H9 (cell line): ENCODE results near the gene MRPS31. TPM values are rescaled to one million over a fixed set of nuclear protein-coding genes. Genes with fewer than 3 reads are reported as not detected.

Experiments used
- DNase-seq: peaks from one replicate; pipeline ENCODE4 v3.0.0-alpha.2; 2017
- H2AFZ ChIP-seq: one replicate; pipeline ENCODE4 v1.6.1; 2013; ENCODE audit warnings: mild to moderate bottlenecking, low read length, control low read depth, moderate library complexity
- H2AK5ac ChIP-seq: 2 replicates; pipeline ENCODE4 v1.6.1; 2013; ENCODE audit warnings: low read length, control low read depth, mixed read lengths; ENCODE audit not compliant: insufficient read length
- H2BK120ac ChIP-seq: one replicate; pipeline ENCODE4 v1.6.1; 2013; ENCODE audit warnings: low read depth, mild to moderate bottlenecking, low read length, control low read depth, inconsistent platforms; ENCODE audit not compliant: poor library complexity, severe bottlenecking
- H2BK12ac ChIP-seq: 2 replicates; pipeline ENCODE4 v1.6.1; 2013; ENCODE audit warnings: low read length, control low read depth, mixed read lengths, low read depth; ENCODE audit not compliant: insufficient read length
- H2BK15ac ChIP-seq: 2 replicates; pipeline ENCODE4 v1.6.1; 2013; ENCODE audit warnings: low read depth, low read length, control low read depth
- H2BK20ac ChIP-seq: one replicate; pipeline ENCODE4 v1.6.1; 2013; ENCODE audit warnings: low read depth, mild to moderate bottlenecking, low read length, control low read depth, inconsistent platforms; ENCODE audit not compliant: poor library complexity, severe bottlenecking
- H2BK5ac ChIP-seq: 2 replicates; pipeline ENCODE4 v1.6.1; 2013; ENCODE audit warnings: low read length, control low read depth, mixed read lengths; ENCODE audit not compliant: insufficient read length
- H3K14ac ChIP-seq: 2 replicates; pipeline ENCODE4 v1.6.1; 2013; ENCODE audit warnings: low read length, control low read depth; ENCODE audit not compliant: insufficient read depth
- H3K18ac ChIP-seq: 2 replicates; pipeline ENCODE4 v1.6.1; 2013; ENCODE audit warnings: low read depth, mild to moderate bottlenecking, mixed read lengths, low read length, control low read depth; ENCODE audit not compliant: insufficient read length
- H3K23ac ChIP-seq: 2 replicates; pipeline ENCODE4 v1.6.1; 2013; ENCODE audit warnings: low read length, control low read depth, mixed read lengths, low read depth; ENCODE audit not compliant: insufficient read length
- H3K23me2 ChIP-seq: 2 replicates; pipeline ENCODE4 v1.6.1; 2013; ENCODE audit warnings: low read depth, mild to moderate bottlenecking, mixed read lengths, low read length, control low read depth; ENCODE audit not compliant: insufficient read length, poor library complexity, severe bottlenecking
- H3K27ac ChIP-seq: 2 replicates; pipeline ENCODE4 v1.5.1; 2013; ENCODE audit warnings: low read length, control low read depth, mixed read lengths, low read depth; ENCODE audit not compliant: insufficient read length
- H3K27me3 ChIP-seq: 2 replicates; pipeline ENCODE4 v1.6.1; 2013; ENCODE audit warnings: low read length, control low read depth, inconsistent platforms; ENCODE audit not compliant: insufficient read depth
- H3K4ac ChIP-seq: 2 replicates; pipeline ENCODE4 v1.6.1; 2013; ENCODE audit warnings: low read depth, mild to moderate bottlenecking, control low read depth, inconsistent platforms, low read length, moderate library complexity
- H3K4me1 ChIP-seq: 2 replicates; pipeline ENCODE4 v1.6.1; 2013; ENCODE audit warnings: low read length, control low read depth, inconsistent platforms; ENCODE audit not compliant: insufficient read depth
- H3K4me2 ChIP-seq: 2 replicates; pipeline ENCODE4 v1.6.1; 2013; ENCODE audit warnings: low read length, control low read depth, mixed read lengths; ENCODE audit not compliant: insufficient read length, insufficient read depth
- H3K56ac ChIP-seq: 2 replicates; pipeline ENCODE4 v1.6.1; 2013; ENCODE audit warnings: low read depth, mild to moderate bottlenecking, mixed read lengths, low read length, control low read depth; ENCODE audit not compliant: insufficient read length
- H3K79me1 ChIP-seq: 2 replicates; pipeline ENCODE4 v1.6.1; 2013; ENCODE audit warnings: low read depth, mild to moderate bottlenecking, moderate library complexity, low read length, control low read depth, inconsistent platforms; ENCODE audit not compliant: insufficient read depth, poor library complexity, severe bottlenecking
- H3K79me2 ChIP-seq: 2 replicates; pipeline ENCODE4 v1.6.1; 2013; ENCODE audit warnings: low read length, control low read depth, inconsistent platforms; ENCODE audit not compliant: insufficient read depth
- H3K9ac ChIP-seq: 2 replicates; pipeline ENCODE4 v1.6.1; 2013; ENCODE audit warnings: low read length, control low read depth, mixed read lengths; ENCODE audit not compliant: insufficient read length; ENCODE audit errors: extremely low read depth
- H3K9me3 ChIP-seq: one replicate; pipeline ENCODE4 v1.6.1; 2013; ENCODE audit warnings: low read depth, low read length, inconsistent platforms; ENCODE audit not compliant: control insufficient read depth
- H3T11ph ChIP-seq: one replicate; pipeline ENCODE4 v1.6.1; 2013; ENCODE audit warnings: mild to moderate bottlenecking, low read length, control low read depth, inconsistent platforms
- H4K20me1 ChIP-seq: one replicate; pipeline ENCODE4 v1.6.1; 2013; ENCODE audit not compliant: control insufficient read depth, insufficient read length, insufficient read depth
- H4K5ac ChIP-seq: 2 replicates; pipeline ENCODE4 v1.6.1; 2013; ENCODE audit warnings: low read depth, mild to moderate bottlenecking, mixed read lengths, low read length, control low read depth; ENCODE audit not compliant: insufficient read length
- H4K8ac ChIP-seq: replicated peaks from 2 replicates; pipeline ENCODE4 v1.6.1; 2013; ENCODE audit warnings: low read length, control low read depth, mixed read lengths, low read depth; ENCODE audit not compliant: insufficient read length
- H4K91ac ChIP-seq: 2 replicates; pipeline ENCODE4 v1.6.1; 2013; ENCODE audit warnings: low read depth, mild to moderate bottlenecking, moderate library complexity, mixed read lengths, low read length, control low read depth; ENCODE audit not compliant: insufficient read length
- H3K27ac Mint-ChIP-seq, 3 experiments: 2 replicates in 2 of 3; 3 replicates in 1 of 3; pipeline ENCODE4 v1.8.0; 2020 to 2021; ENCODE audit warnings: mixed read lengths in 3 of 3, mild to moderate bottlenecking in 1 of 3, moderate library complexity in 1 of 3
- H3K27me3 Mint-ChIP-seq: 2 replicates; pipeline ENCODE4 v1.8.0; 2021; ENCODE audit warnings: low read depth, mild to moderate bottlenecking, moderate library complexity, mixed read lengths
- H3K36me3 Mint-ChIP-seq, 3 experiments: 2 replicates in 2 of 3; 3 replicates in 1 of 3; pipeline ENCODE4 v1.8.0; 2020 to 2021; ENCODE audit warnings: low read depth in 3 of 3, mixed read lengths in 3 of 3; ENCODE audit not compliant: insufficient read depth in 1 of 3
- H3K4me1 Mint-ChIP-seq, 2 experiments: 2 replicates each; pipeline ENCODE4 v1.8.0; 2020; ENCODE audit warnings: mixed read lengths in 2 of 2
- H3K4me3 Mint-ChIP-seq, 2 experiments: 2 replicates in 1 of 2; 3 replicates in 1 of 2; pipeline ENCODE4 v1.8.0; 2020 to 2021; ENCODE audit warnings: mild to moderate bottlenecking in 2 of 2, mixed read lengths in 2 of 2, moderate library complexity in 1 of 2
- H3K9me3 Mint-ChIP-seq, 2 experiments: 2 replicates in 1 of 2; 3 replicates in 1 of 2; pipeline ENCODE4 v1.8.0; 2020; ENCODE audit warnings: mild to moderate bottlenecking in 2 of 2, mixed read lengths in 2 of 2, moderate library complexity in 1 of 2
- CTCF ChIP-seq: fragments of 200-600 bp; sonication (generic); conservative IDR thresholded peaks from 3 replicates; pipeline ENCODE4 v1.8.0; 2021; ENCODE audit warnings: antibody characterized with exemption, mild to moderate bottlenecking
- WGBS: extraction: QIAGEN DNeasy Blood & Tissue Kit; methylation state at CpG from one replicate; pipeline ENCODE4 v1.1.7; 2013; ENCODE audit warnings: missing lambda C conversion rate, low lambda C conversion rate, mixed read lengths; ENCODE audit not compliant: insufficient read length; ENCODE audit errors: extremely low coverage; 5-methylcytosine and 5-hydroxymethylcytosine counted together
- total RNA-seq: library from RNA; stranded (reverse); gene quantifications from 2 replicates; pipeline ENCODE4 v1.2.1, GENCODE V29; 2021

Gene MRPS31
- total RNA-seq, 1 experiment from 2014 or later: 27.3 TPM

GRCh38 chr13:40819797-40820315 lies 48.9 kb upstream of the MRPS31 start:
- no peaks in the 10 kb centered on the region for H3K27me3 ChIP-seq
- no peak overlapping the region for H3K4me2 ChIP-seq
- H3K56ac ChIP-seq: no peak overlapping the region
- Mint-ChIP-seq H3K4me3 (no peak overlapping the region), H3K9me3 (peaks cover 11 to 23% of the 10 kb centered on the region in 2 experiments), H3K27ac (no peak overlapping the region), H3K36me3 (peaks cover 0 to 17% (median 4%) of the 10 kb centered on the region in 3 experiments; a peak in 5 of 7 replicates), H3K4me1 (no peaks in the 10 kb centered on the region), H3K27me3 (no peaks in the 10 kb centered on the region; the same call in 1 of the 2 replicates)
- no peak overlapping the region for H4K5ac ChIP-seq
- H3K18ac ChIP-seq: no peak overlapping the region
- H3K27ac ChIP-seq: no peak overlapping the region
- H2BK120ac ChIP-seq: no peak overlapping the region
- H2AK5ac ChIP-seq: no peak overlapping the region
- H3K9me3 ChIP-seq: no peaks in the 10 kb centered on the region
- H2BK15ac ChIP-seq: no peak overlapping the region
- no peak overlapping the region for H2BK12ac ChIP-seq
- H4K91ac ChIP-seq: no peak overlapping the region
- no peaks in the 10 kb centered on the region for H3K4me1 ChIP-seq
- H4K20me1 ChIP-seq: no peaks in the 10 kb centered on the region
- H3K23ac ChIP-seq: no peak overlapping the region
- WGBS: no CpG with 5 or more reads among the region's 1 CpG
- H3K9ac ChIP-seq: no peak overlapping the region
- no peak overlapping the region for H3T11ph ChIP-seq
- no peak overlapping the region for H2BK5ac ChIP-seq
- no peak overlapping the region for H2BK20ac ChIP-seq
- no peak for DNase-seq
- H2AFZ ChIP-seq: no peak overlapping the region
- H3K14ac ChIP-seq: no peak overlapping the region
- H3K79me1 ChIP-seq: no peaks in the 10 kb centered on the region
- no peaks in the 10 kb centered on the region for H3K23me2 ChIP-seq
- H4K8ac ChIP-seq: no peak overlapping the region
- H3K4ac ChIP-seq: no peak overlapping the region
- no peaks in the 10 kb centered on the region for H3K79me2 ChIP-seq
- no peak for TF ChIP-seq CTCF
